SK-N-SH (cell line): ENCODE data around the gene CDX1.

Experiments used
- CTCF ChIP-seq: fragments of 200-600 bp; sonication (generic); IDR thresholded peaks from 2 replicates; pipeline ENCODE4 v1.6.1; 2017; ENCODE audit warnings: antibody characterized with exemption, mild to moderate bottlenecking, moderate library complexity
- FOXJ3 ChIP-seq: sonication (generic); formaldehyde crosslinking; IDR thresholded peaks from 2 replicates; pipeline ENCODE4 v1.5.1; 2020; ENCODE audit warnings: mild to moderate bottlenecking, missing genetic modification reagents
- FOXM1 ChIP-seq: IDR thresholded peaks from 2 replicates; pipeline ENCODE4 v1.4.0; 2012; ENCODE audit warnings: low read depth, mild to moderate bottlenecking
- JUND ChIP-seq: IDR thresholded peaks from 2 replicates; pipeline ENCODE4 v1.4.0; 2012
- MAX ChIP-seq: IDR thresholded peaks from 2 replicates; pipeline ENCODE4 v1.4.0; 2012; ENCODE audit warnings: low read depth
- MXI1 ChIP-seq: IDR thresholded peaks from 2 replicates; pipeline ENCODE4 v1.6.1; 2012; ENCODE audit warnings: mild to moderate bottlenecking, low read depth, low read length, improper control_type of control experiment
- NRF1 ChIP-seq: IDR thresholded peaks from 2 replicates; pipeline ENCODE4 v1.6.1; 2012; ENCODE audit warnings: low read depth, mild to moderate bottlenecking, low read length
- RXRA ChIP-seq: IDR thresholded peaks from 2 replicates; pipeline ENCODE4 v1.4.0; 2012; ENCODE audit warnings: low read depth, mild to moderate bottlenecking, borderline replicate concordance
- SIN3A ChIP-seq: IDR thresholded peaks from 2 replicates; pipeline ENCODE4 v1.6.1; 2012; ENCODE audit warnings: low read depth, mild to moderate bottlenecking, low read length, moderate library complexity, borderline replicate concordance
- SMC3 ChIP-seq: IDR thresholded peaks from 2 replicates; pipeline ENCODE4 v1.6.1; 2012; ENCODE audit warnings: low read depth, low read length, improper control_type of control experiment
- TAF1 ChIP-seq: IDR thresholded peaks from 2 replicates; pipeline ENCODE4 v1.6.1; 2012; ENCODE audit warnings: low read depth, mild to moderate bottlenecking, low read length, moderate library complexity, borderline replicate concordance
- YY1 ChIP-seq: IDR thresholded peaks from 2 replicates; pipeline ENCODE4 v1.4.0; 2012; ENCODE audit warnings: low read depth, mild to moderate bottlenecking
- ZBTB33 ChIP-seq: IDR thresholded peaks from 2 replicates; pipeline ENCODE4 v1.4.0; 2012; ENCODE audit warnings: low read depth, borderline replicate concordance

- TF ChIP-seq SIN3A (no peak), MAX (no peak), FOXJ3 (CRISPR knock-in tag) (no peak), TAF1 (no peak), RXRA (no peak), MXI1 (no peak), CTCF (no peak), ZBTB33 (no peak), JUND (no peak), YY1 (no peak), NRF1 (no peak), FOXM1 (no peak), SMC3 (no peak)
Measured at GRCh38 chr5:150160448-150161081, 6.0 kb upstream of the CDX1 start.
